ENCODE results near the gene PFN3. TPM values are rescaled to one million over a fixed set of nuclear protein-coding genes. Genes with fewer than 3 reads are reported as not detected.

The PFN3 gene
- total and polyA plus RNA-seq, 2 of the 13 experiments (the other 11 are each of a cell fraction or from before 2014, with no cell fraction given): not detected

- no peak for TF ChIP-seq KLF9 (CRISPR knock-in tag; IDR thresholded peaks at IDR 0.05; ENCODE audit: low read depth)
- TF ChIP-seq SMYD3 (CRISPR knock-in tag; IDR thresholded peaks at IDR 0.05): no peak
- TF ChIP-seq TBP (CRISPR knock-in tag; IDR thresholded peaks at IDR 0.05): no peak
- TF ChIP-seq ZFP1 (CRISPR knock-in tag; IDR thresholded peaks at IDR 0.05): no peak
- TF ChIP-seq PITX1 (CRISPR knock-in tag; IDR thresholded peaks at IDR 0.05): no peak
- TF ChIP-seq CTCF (CRISPR knock-in tag; IDR thresholded peaks at IDR 0.05): no peak
- TF ChIP-seq SP4 (CRISPR knock-in tag; IDR thresholded peaks at IDR 0.05): peak; percentile 57; the same call in 1 of the 2 replicates
- TF ChIP-seq NKX3-1 (CRISPR knock-in tag; IDR thresholded peaks at IDR 0.05): no peak
- TF ChIP-seq ZNF557 (CRISPR knock-in tag; IDR thresholded peaks at IDR 0.05): no peak
- TF ChIP-seq MIER3 (CRISPR knock-in tag; IDR thresholded peaks at IDR 0.05; ENCODE audit: borderline replicate concordance): no peak
- TF ChIP-seq ZNF446 (CRISPR knock-in tag; IDR thresholded peaks at IDR 0.05): no peak
- TF ChIP-seq PHF8 (CRISPR knock-in tag; IDR thresholded peaks at IDR 0.05): no peak
- no peak for TF ChIP-seq ZNF746 (CRISPR knock-in tag; IDR thresholded peaks at IDR 0.05)
- no peak for TF ChIP-seq TSC22D2 (CRISPR knock-in tag; IDR thresholded peaks at IDR 0.05; ENCODE audit: borderline replicate concordance)
- no peak for TF ChIP-seq JUND (CRISPR knock-in tag; IDR thresholded peaks at IDR 0.05)
- TF ChIP-seq GFI1 (CRISPR knock-in tag; IDR thresholded peaks at IDR 0.05; ENCODE audit: borderline replicate concordance): peak; percentile 29; the same call in 1 of the 2 replicates
- TF ChIP-seq NCOA1 (CRISPR knock-in tag; IDR thresholded peaks at IDR 0.05): 0 out of 2 replicates have a peak, but pooled peaks have one; percentile 32
- no peak for TF ChIP-seq ZNF326 (CRISPR knock-in tag; IDR thresholded peaks at IDR 0.05; ENCODE audit: borderline replicate concordance)
- TF ChIP-seq ZNF407 (CRISPR knock-in tag; IDR thresholded peaks at IDR 0.05; ENCODE audit: not compliant biosample characterization): no peak
- TF ChIP-seq LCORL (IDR thresholded peaks at IDR 0.05): no peak
- TF ChIP-seq LCORL (CRISPR knock-in tag; IDR thresholded peaks at IDR 0.05): no peak
- no peak for TF ChIP-seq ZNF709 (CRISPR knock-in tag; IDR thresholded peaks at IDR 0.05)
- TF ChIP-seq ZNF660 (CRISPR knock-in tag; IDR thresholded peaks at IDR 0.05; ENCODE audit: borderline replicate concordance, low read depth): no peak
- TF ChIP-seq ZNF383 (CRISPR knock-in tag; IDR thresholded peaks at IDR 0.05; ENCODE audit: borderline replicate concordance): no peak
- TF ChIP-seq BCL6 (CRISPR knock-in tag; IDR thresholded peaks at IDR 0.05): no peak
Measured at GRCh38 chr5:177367323-177367848, 33.1 kb downstream of the PFN3 start (continued).

All from HepG2 (cell line).